ENCODE data around the gene DNAAF5.

DNA sequence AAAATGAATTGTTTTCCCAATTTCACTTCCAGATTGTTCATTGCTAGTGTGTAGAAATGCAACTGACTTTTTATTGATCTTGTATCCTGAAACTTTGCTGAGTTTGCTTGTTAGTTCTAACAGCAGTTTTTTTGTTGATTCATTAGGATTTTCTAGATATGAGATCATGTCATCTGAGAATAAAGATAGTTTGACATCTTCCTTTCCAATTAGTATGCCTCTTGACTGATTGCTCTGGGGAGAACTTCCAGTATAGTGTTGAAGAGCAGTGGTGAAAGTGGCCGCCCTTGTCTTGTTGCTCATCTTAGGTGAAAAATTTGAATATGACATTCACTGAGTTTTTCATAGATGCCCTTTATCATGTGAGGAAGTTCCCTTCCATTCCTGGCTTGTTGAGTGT lies 93.8 kb downstream of the DNAAF5 start:
- TF ChIP-seq POLR2A (IDR thresholded peaks at IDR 0.05; ENCODE audit: low read depth, low read length) (no peak), USF2 (IDR thresholded peaks at IDR 0.05; ENCODE audit: low read depth, low read length) (no peak), CTCF (conservative IDR thresholded peaks at IDR 0.05; ENCODE audit: low read depth, low read length) (no peak), MXI1 (IDR thresholded peaks at IDR 0.05; ENCODE audit: borderline replicate concordance, low read depth, low read length) (no peak), RFX5 (IDR thresholded peaks at IDR 0.05; ENCODE audit: low read depth, low read length) (no peak), NFE2L2 (IDR thresholded peaks at IDR 0.05; ENCODE audit: low read depth, low read length) (no peak), RAD21 (IDR thresholded peaks at IDR 0.05; ENCODE audit: low read length) (no peak), BHLHE40 (IDR thresholded peaks at IDR 0.05; ENCODE audit: low read depth, low read length) (no peak)
